Mucosa of rectum (tissue), 2 donors: ENCODE data around the gene SLC16A10.
"Not testable (repeated sequence)": the region's sequence is repeated elsewhere in the genome, so short reads cannot be mapped to it uniquely, and the experiment has no call there.

Experiments used
- H3K27ac ChIP-seq, 2 donors: one replicate each; pipeline ENCODE4 v1.7.0; 2013; ENCODE audit warnings: inconsistent platforms in 2 of 2, low read depth in 2 of 2, low read length in 2 of 2
- H3K27me3 ChIP-seq, 2 donors: one replicate each; pipeline ENCODE4 v1.7.0; 2013; ENCODE audit warnings: low read length in 2 of 2; ENCODE audit not compliant: control insufficient read depth in 2 of 2, insufficient read depth in 2 of 2
- H3K36me3 ChIP-seq, 2 donors: one replicate each; pipeline ENCODE4 v1.7.0; 2013; ENCODE audit warnings: low read length in 2 of 2; ENCODE audit not compliant: control insufficient read depth in 2 of 2, insufficient read depth in 2 of 2
- H3K4me1 ChIP-seq, 2 donors: one replicate each; pipeline ENCODE4 v1.7.0; 2013; ENCODE audit warnings: low read length in 2 of 2, mild to moderate bottlenecking in 1 of 2; ENCODE audit not compliant: control insufficient read depth in 2 of 2, insufficient read depth in 2 of 2
- H3K4me3 ChIP-seq, 2 donors: one replicate each; pipeline ENCODE4 v1.7.0; 2013; ENCODE audit warnings: low read length in 2 of 2
- H3K9ac ChIP-seq, 2 donors: one replicate each; pipeline ENCODE4 v1.7.0; 2013; ENCODE audit warnings: low read length in 2 of 2, low read depth in 1 of 2, mild to moderate bottlenecking in 1 of 2
- H3K9me3 ChIP-seq, 2 donors: one replicate each; pipeline ENCODE4 v1.7.0; 2013; ENCODE audit warnings: low read length in 2 of 2; ENCODE audit not compliant: control insufficient read depth in 2 of 2
- donor health status: healthy.
- donor health status: Normal muscosa, but diverticular disease.

SLC16A10 gene

GRCh38 chr6:111176760-111177099 is 89.4 kb downstream of the SLC16A10 start:
- Histone ChIP-seq H3K27ac (no peak overlapping the region), H3K36me3 (no peaks in the 10 kb centered on the region), H3K9ac (no peak overlapping the region), H3K27me3 (no peaks in the 10 kb centered on the region), H3K4me3 (no peak overlapping the region), H3K9me3 (no peaks in the 10 kb centered on the region), H3K4me1 (no peaks in the 10 kb centered on the region)

- H3K27ac ChIP-seq = no peak overlapping the region
- no peaks in the 10 kb centered on the region for H3K4me1 ChIP-seq
- no peak overlapping the region for H3K9ac ChIP-seq
- H3K4me3 ChIP-seq = no peak overlapping the region
- H3K9me3 ChIP-seq = no peaks in the 10 kb centered on the region
- H3K36me3 ChIP-seq = no peaks in the 10 kb centered on the region
- H3K27me3 ChIP-seq = no peaks in the 10 kb centered on the region
Observed at GRCh38 chr6:111177131-111177530, 89.8 kb downstream of the SLC16A10 start.

GRCh38 chr6:111183702-111184517 is 96.6 kb downstream of the SLC16A10 start:
- no peak overlapping the region for H3K4me3 ChIP-seq
- no peaks in the 10 kb centered on the region for H3K4me1 ChIP-seq
- H3K9me3 ChIP-seq = no peaks in the 10 kb centered on the region
- no peaks in the 10 kb centered on the region for H3K36me3 ChIP-seq
- H3K9ac ChIP-seq = no peak overlapping the region
- no peaks in the 10 kb centered on the region for H3K27me3 ChIP-seq
- no peak overlapping the region for H3K27ac ChIP-seq

GRCh38 chr6:111184827-111185532 is 97.7 kb downstream of the SLC16A10 start:
- Histone ChIP-seq H3K9me3 (no peaks in the 10 kb centered on the region), H3K27me3 (no peaks in the 10 kb centered on the region), H3K9ac (no peak overlapping the region), H3K4me3 (no peak overlapping the region), H3K4me1 (no peaks in the 10 kb centered on the region), H3K36me3 (no peaks in the 10 kb centered on the region), H3K27ac (no peak overlapping the region)

GRCh38 chr6:111185954-111186353 is 98.7 kb downstream of the SLC16A10 start:
- Histone ChIP-seq H3K4me3 (no peak overlapping the region), H3K36me3 (no peaks in the 10 kb centered on the region), H3K4me1 (no peaks in the 10 kb centered on the region), H3K27ac (no peak overlapping the region), H3K9ac (no peak overlapping the region), H3K27me3 (no peaks in the 10 kb centered on the region), H3K9me3 (no peaks in the 10 kb centered on the region)

GRCh38 chr6:111187874-111188273 is 100.6 kb downstream of the SLC16A10 start:
- no peak overlapping the region for H3K27ac ChIP-seq
- no peaks in the 10 kb centered on the region for H3K4me1 ChIP-seq
- no peak overlapping the region for H3K9ac ChIP-seq
- no peaks in the 10 kb centered on the region for H3K27me3 ChIP-seq
- H3K36me3 ChIP-seq = no peaks in the 10 kb centered on the region
- H3K4me3 ChIP-seq = no peak overlapping the region
- no peaks in the 10 kb centered on the region for H3K9me3 ChIP-seq

GRCh38 chr6:111189666-111190210 is 102.4 kb downstream of the SLC16A10 start:
- H3K27me3 ChIP-seq, H3K4me3 ChIP-seq, H3K36me3 ChIP-seq, H3K9ac ChIP-seq, H3K4me1 ChIP-seq, H3K27ac ChIP-seq, H3K9me3 ChIP-seq: not testable (repeated sequence)

GRCh38 chr6:111190637-111191036 is 103.3 kb downstream of the SLC16A10 start:
- Histone ChIP-seq H3K9me3 (no peaks in the 10 kb centered on the region), H3K27me3 (no peaks in the 10 kb centered on the region), H3K9ac (no peak overlapping the region), H3K4me3 (no peak overlapping the region), H3K36me3 (no peaks in the 10 kb centered on the region), H3K27ac (no peak overlapping the region), H3K4me1 (no peaks in the 10 kb centered on the region)

GRCh38 chr6:111191136-111191535 is 103.8 kb downstream of the SLC16A10 start:
- not testable (repeated sequence) for H3K27me3 ChIP-seq, H3K4me3 ChIP-seq, H3K9me3 ChIP-seq, H3K27ac ChIP-seq, H3K4me1 ChIP-seq, H3K36me3 ChIP-seq, H3K9ac ChIP-seq

- no peaks in the 10 kb centered on the region for H3K4me1 ChIP-seq
- no peaks in the 10 kb centered on the region for H3K36me3 ChIP-seq
- no peak overlapping the region for H3K4me3 ChIP-seq
- H3K27me3 ChIP-seq = no peaks in the 10 kb centered on the region
- no peak overlapping the region for H3K9ac ChIP-seq
- no peaks in the 10 kb centered on the region for H3K9me3 ChIP-seq
- no peak overlapping the region for H3K27ac ChIP-seq
Observed at GRCh38 chr6:111192911-111193555, 105.7 kb downstream of the SLC16A10 start.
